Measurements from ENCODE around the gene ARHGAP21. TPM values are rescaled to one million over a fixed set of nuclear protein-coding genes. Genes with fewer than 3 reads are reported as not detected.

ARHGAP21 gene
- total and polyA plus RNA-seq, 2 experiments from 2014 or later = 15.3 to 44.5 TPM

- no peak for TF ChIP-seq CTCF (conservative IDR thresholded peaks at IDR 0.05; ENCODE audit: low read depth in 2 of 2)
- TF ChIP-seq POLR2AphosphoS5 (IDR thresholded peaks at IDR 0.05; ENCODE audit: low read depth) = no peak
Observed at GRCh38 chr10:24703700-24704099, 20.0 kb downstream of the ARHGAP21 start (continued).

GRCh38 chr10:24701447-24701846 is 22.2 kb downstream of the ARHGAP21 start:
- H3K27me3 Mint-ChIP-seq (ENCODE audit: insufficient read depth, low read depth, poor library complexity) = no peaks in the 10 kb centered on the region
- TF ChIP-seq, protein P1, sequence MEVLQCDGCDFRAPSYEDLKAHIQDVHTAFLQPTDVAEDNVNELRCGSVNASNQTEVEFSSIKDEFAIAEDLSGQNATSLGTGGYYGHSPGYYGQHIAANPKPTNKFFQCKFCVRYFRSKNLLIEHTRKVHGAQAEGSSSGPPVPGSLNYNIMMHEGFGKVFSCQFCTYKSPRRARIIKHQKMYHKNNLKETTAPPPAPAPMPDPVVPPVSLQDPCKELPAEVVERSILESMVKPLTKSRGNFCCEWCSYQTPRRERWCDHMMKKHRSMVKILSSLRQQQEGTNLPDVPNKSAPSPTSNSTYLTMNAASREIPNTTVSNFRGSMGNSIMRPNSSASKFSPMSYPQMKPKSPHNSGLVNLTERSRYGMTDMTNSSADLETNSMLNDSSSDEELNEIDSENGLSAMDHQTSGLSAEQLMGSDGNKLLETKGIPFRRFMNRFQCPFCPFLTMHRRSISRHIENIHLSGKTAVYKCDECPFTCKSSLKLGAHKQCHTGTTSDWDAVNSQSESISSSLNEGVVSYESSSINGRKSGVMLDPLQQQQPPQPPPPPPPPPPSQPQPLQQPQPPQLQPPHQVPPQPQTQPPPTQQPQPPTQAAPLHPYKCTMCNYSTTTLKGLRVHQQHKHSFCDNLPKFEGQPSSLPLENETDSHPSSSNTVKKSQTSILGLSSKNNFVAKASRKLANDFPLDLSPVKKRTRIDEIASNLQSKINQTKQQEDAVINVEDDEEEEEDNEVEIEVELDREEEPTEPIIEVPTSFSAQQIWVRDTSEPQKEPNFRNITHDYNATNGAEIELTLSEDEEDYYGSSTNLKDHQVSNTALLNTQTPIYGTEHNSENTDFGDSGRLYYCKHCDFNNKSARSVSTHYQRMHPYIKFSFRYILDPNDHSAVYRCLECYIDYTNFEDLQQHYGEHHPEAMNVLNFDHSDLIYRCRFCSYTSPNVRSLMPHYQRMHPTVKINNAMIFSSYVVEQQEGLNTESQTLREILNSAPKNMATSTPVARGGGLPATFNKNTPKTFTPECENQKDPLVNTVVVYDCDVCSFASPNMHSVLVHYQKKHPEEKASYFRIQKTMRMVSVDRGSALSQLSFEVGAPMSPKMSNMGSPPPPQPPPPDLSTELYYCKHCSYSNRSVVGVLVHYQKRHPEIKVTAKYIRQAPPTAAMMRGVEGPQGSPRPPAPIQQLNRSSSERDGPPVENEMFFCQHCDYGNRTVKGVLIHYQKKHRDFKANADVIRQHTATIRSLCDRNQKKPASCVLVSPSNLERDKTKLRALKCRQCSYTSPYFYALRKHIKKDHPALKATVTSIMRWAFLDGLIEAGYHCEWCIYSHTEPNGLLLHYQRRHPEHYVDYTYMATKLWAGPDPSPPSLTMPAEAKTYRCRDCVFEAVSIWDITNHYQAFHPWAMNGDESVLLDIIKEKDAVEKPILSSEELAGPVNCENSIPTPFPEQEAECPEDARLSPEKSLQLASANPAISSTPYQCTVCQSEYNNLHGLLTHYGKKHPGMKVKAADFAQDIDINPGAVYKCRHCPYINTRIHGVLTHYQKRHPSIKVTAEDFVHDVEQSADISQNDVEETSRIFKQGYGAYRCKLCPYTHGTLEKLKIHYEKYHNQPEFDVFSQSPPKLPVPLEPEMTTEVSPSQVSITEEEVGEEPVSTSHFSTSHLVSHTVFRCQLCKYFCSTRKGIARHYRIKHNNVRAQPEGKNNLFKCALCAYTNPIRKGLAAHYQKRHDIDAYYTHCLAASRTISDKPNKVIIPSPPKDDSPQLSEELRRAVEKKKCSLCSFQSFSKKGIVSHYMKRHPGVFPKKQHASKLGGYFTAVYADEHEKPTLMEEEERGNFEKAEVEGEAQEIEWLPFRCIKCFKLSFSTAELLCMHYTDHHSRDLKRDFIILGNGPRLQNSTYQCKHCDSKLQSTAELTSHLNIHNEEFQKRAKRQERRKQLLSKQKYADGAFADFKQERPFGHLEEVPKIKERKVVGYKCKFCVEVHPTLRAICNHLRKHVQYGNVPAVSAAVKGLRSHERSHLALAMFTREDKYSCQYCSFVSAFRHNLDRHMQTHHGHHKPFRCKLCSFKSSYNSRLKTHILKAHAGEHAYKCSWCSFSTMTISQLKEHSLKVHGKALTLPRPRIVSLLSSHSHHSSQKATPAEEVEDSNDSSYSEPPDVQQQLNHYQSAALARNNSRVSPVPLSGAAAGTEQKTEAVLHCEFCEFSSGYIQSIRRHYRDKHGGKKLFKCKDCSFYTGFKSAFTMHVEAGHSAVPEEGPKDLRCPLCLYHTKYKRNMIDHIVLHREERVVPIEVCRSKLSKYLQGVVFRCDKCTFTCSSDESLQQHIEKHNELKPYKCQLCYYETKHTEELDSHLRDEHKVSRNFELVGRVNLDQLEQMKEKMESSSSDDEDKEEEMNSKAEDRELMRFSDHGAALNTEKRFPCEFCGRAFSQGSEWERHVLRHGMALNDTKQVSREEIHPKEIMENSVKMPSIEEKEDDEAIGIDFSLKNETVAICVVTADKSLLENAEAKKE (CRISPR knock-in tag; IDR thresholded peaks at IDR 0.05) = no peak
- no peak for TF ChIP-seq ZNF114 (CRISPR knock-in tag; IDR thresholded peaks at IDR 0.05)
- TF ChIP-seq, protein P2, sequence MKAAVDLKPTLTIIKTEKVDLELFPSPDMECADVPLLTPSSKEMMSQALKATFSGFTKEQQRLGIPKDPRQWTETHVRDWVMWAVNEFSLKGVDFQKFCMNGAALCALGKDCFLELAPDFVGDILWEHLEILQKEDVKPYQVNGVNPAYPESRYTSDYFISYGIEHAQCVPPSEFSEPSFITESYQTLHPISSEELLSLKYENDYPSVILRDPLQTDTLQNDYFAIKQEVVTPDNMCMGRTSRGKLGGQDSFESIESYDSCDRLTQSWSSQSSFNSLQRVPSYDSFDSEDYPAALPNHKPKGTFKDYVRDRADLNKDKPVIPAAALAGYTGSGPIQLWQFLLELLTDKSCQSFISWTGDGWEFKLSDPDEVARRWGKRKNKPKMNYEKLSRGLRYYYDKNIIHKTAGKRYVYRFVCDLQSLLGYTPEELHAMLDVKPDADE (IDR thresholded peaks at IDR 0.05) = no peak
- TF ChIP-seq, protein P3, sequence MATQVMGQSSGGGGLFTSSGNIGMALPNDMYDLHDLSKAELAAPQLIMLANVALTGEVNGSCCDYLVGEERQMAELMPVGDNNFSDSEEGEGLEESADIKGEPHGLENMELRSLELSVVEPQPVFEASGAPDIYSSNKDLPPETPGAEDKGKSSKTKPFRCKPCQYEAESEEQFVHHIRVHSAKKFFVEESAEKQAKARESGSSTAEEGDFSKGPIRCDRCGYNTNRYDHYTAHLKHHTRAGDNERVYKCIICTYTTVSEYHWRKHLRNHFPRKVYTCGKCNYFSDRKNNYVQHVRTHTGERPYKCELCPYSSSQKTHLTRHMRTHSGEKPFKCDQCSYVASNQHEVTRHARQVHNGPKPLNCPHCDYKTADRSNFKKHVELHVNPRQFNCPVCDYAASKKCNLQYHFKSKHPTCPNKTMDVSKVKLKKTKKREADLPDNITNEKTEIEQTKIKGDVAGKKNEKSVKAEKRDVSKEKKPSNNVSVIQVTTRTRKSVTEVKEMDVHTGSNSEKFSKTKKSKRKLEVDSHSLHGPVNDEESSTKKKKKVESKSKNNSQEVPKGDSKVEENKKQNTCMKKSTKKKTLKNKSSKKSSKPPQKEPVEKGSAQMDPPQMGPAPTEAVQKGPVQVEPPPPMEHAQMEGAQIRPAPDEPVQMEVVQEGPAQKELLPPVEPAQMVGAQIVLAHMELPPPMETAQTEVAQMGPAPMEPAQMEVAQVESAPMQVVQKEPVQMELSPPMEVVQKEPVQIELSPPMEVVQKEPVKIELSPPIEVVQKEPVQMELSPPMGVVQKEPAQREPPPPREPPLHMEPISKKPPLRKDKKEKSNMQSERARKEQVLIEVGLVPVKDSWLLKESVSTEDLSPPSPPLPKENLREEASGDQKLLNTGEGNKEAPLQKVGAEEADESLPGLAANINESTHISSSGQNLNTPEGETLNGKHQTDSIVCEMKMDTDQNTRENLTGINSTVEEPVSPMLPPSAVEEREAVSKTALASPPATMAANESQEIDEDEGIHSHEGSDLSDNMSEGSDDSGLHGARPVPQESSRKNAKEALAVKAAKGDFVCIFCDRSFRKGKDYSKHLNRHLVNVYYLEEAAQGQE (IDR thresholded peaks at IDR 0.05; ENCODE audit: unreplicated experiment) = no peak
- TF ChIP-seq NANOG (IDR thresholded peaks at IDR 0.05; ENCODE audit: borderline replicate concordance) = no peak

More at GRCh38 chr10:24701447-24701846, 22.2 kb downstream of the ARHGAP21 start:
- Histone ChIP-seq H4K20me1 (replicated peaks; ENCODE audit: insufficient read depth) (no peaks in the 10 kb centered on the region), H3F3A (replicated peaks; ENCODE audit: low read depth) (no peaks in the 10 kb centered on the region), H2AFZ (no peak overlapping the region), H3K27me3 (ENCODE audit: insufficient read depth) (no peaks in the 10 kb centered on the region), H3K4me3 (no peak overlapping the region), H3K27ac (ENCODE audit: low read depth) (no peak overlapping the region), H3K9me2 (ENCODE audit: insufficient read depth) (no peaks in the 10 kb centered on the region), H3K79me2 (replicated peaks; ENCODE audit: insufficient read depth) (peaks cover 97% of the 10 kb centered on the region), H3K4me1 (ENCODE audit: insufficient read depth) (peaks cover 9% of the 10 kb centered on the region; the same call in 1 of the 2 replicates), H3K4me2 (no peak overlapping the region), H3K36me3 (ENCODE audit: insufficient read depth) (no peaks in the 10 kb centered on the region)
- no peak overlapping the region for H3K4me3 Mint-ChIP-seq
- H3K9me3 Mint-ChIP-seq = no peaks in the 10 kb centered on the region
- no peak overlapping the region for H3K27ac Mint-ChIP-seq
- ATAC-seq = no peak
- H3K36me3 Mint-ChIP-seq (ENCODE audit: low read depth) = no peaks in the 10 kb centered on the region
- DNase-seq (ENCODE audit: low spot score) = no peak
- H3K4me1 Mint-ChIP-seq = peaks cover 21% of the 10 kb centered on the region

Data from GM23338 (cell line).